ACHN (cell line): ENCODE measurements around the gene PAOX.
"Not testable (repeated sequence)": the region's sequence is repeated elsewhere in the genome, so short reads cannot be mapped to it uniquely, and the experiment has no call there.

Experiments
- DNase-seq: peaks from one replicate; pipeline ENCODE4 v3.0.0-alpha.2; 2015
- in situ Hi-C: cut with HindIII; loops from 2 replicates; pipeline ENCODE4 v1.10.0; 2017; ENCODE audit warnings: low sequenced_read_pairs, low pct_ligation_motif_present, low pct_unique_long_range_greater_than_20kb

Gene PAOX

GRCh38 chr10:133359972-133360610, 19.0 kb upstream of the PAOX start:
- in situ Hi-C loops: no loop called here
- no peak for DNase-seq

- no peak for DNase-seq
- in situ Hi-C loops: no loop called here
Observed at GRCh38 chr10:133361227-133361626, 17.8 kb upstream of the PAOX start.

GRCh38 chr10:133361773-133362441, 17.2 kb upstream of the PAOX start:
- no peak for DNase-seq
- in situ Hi-C loops: no loop called here

- DNase-seq: no peak
- in situ Hi-C loops: no loop called here
Observed at GRCh38 chr10:133362846-133363245, 16.2 kb upstream of the PAOX start.

- no peak for DNase-seq
- in situ Hi-C loops: no loop called here
Observed at GRCh38 chr10:133364645-133365431, 14.2 kb upstream of the PAOX start.

- in situ Hi-C loops: no loop called here
- DNase-seq: no peak
Observed at GRCh38 chr10:133365461-133366129, 13.5 kb upstream of the PAOX start.

- DNase-seq: no peak
- in situ Hi-C loops: no loop called here
Observed at GRCh38 chr10:133366130-133366478, 13.0 kb upstream of the PAOX start.

GRCh38 chr10:133366751-133367150, 12.3 kb upstream of the PAOX start:
- DNase-seq: no peak
- in situ Hi-C loops: no loop called here

GRCh38 chr10:133367461-133367860, 11.6 kb upstream of the PAOX start:
- DNase-seq, in situ Hi-C loops: not testable (repeated sequence)

- in situ Hi-C loops: no loop called here
- DNase-seq: no peak
Observed at GRCh38 chr10:133368153-133368552, 10.9 kb upstream of the PAOX start.

- DNase-seq: no peak
- in situ Hi-C loops: no loop called here
Observed at GRCh38 chr10:133370030-133370786, 8.9 kb upstream of the PAOX start.

GRCh38 chr10:133372507-133372906, 6.6 kb upstream of the PAOX start:
- in situ Hi-C loops: no loop called here

GRCh38 chr10:133373174-133374090, 5.6 kb upstream of the PAOX start, which contains the start of gene ECHS1:
ECHS1 (minus strand) TSS chr10:133373354; CDS start chr10:133373333, 21 bp downstream.
- DNase-seq: peak; percentile 95
- in situ Hi-C loops: no loop called here

More at GRCh38 chr10:133372507-133372906, 6.6 kb upstream of the PAOX start:
- no peak for DNase-seq

- in situ Hi-C loops: no loop called here
- DNase-seq: no peak
Observed at GRCh38 chr10:133375357-133376115, 3.5 kb upstream of the PAOX start.

GRCh38 chr10:133376183-133376582, 2.9 kb upstream of the PAOX start:
- DNase-seq, in situ Hi-C loops: not testable (repeated sequence)

GRCh38 chr10:133377025-133377817, 1.8 kb upstream of the PAOX start:
- in situ Hi-C loops: no loop called here
- no peak for DNase-seq
